ENCODE results near the gene GAR1. TPM values are rescaled to one million over a fixed set of nuclear protein-coding genes. Genes with fewer than 3 reads are reported as not detected.

The GAR1 gene
- total and polyA plus RNA-seq, 2 experiments from 2014 or later: 5.9 to 42.7 TPM

DNA sequence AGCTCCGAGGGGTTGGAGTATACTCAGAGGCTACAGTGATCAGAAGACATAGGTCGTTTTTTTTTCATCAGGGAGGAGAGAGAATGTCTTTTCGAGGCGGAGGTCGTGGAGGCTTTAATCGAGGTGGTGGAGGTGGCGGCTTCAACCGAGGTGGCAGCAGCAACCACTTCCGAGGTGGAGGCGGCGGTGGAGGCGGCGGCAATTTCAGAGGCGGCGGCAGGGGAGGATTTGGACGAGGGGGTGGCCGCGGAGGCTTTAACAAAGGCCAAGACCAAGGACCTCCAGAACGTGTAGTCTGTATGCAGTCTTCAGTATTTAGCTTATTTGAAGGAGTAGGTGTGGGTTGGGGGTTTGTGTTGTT, 500 bp downstream of the GAR1 start:
- WGBS, 2 experiments (ENCODE audit: low coverage in 1 of 2, low lambda C conversion rate in 2 of 2, missing lambda C conversion rate in 2 of 2): 1% methylated on average over 18 to 19 of the region's 19 CpGs
- TF ChIP-seq EZH2phosphoT487 (IDR thresholded peaks at IDR 0.05; ENCODE audit: insufficient read depth, low read depth) (no peak), EZH2 (IDR thresholded peaks at IDR 0.05; ENCODE audit: insufficient read depth, poor library complexity, severe bottlenecking) (no peak)
- no peaks in the 10 kb centered on the region for H3K9me3 ChIP-seq (ENCODE audit: low read depth)
- peak overlapping the region; percentile 90 for H3K27ac ChIP-seq
- no peaks in the 10 kb centered on the region for H3K27me3 ChIP-seq (replicated peaks; ENCODE audit: insufficient read depth)
- H3K4me3 ChIP-seq: peak overlapping the region; percentile 99
- no peaks in the 10 kb centered on the region for H4K20me1 ChIP-seq (ENCODE audit: insufficient read depth)
- H3K4me2 ChIP-seq (ENCODE audit: unreplicated experiment): peak overlapping the region; percentile 95
- peaks cover 16% of the 10 kb centered on the region for H3K4me1 ChIP-seq (ENCODE audit: insufficient read depth)
- in situ Hi-C loops (cut with MboI): loop anchor here (10.0 to 25.0 kb wide), 2 partner anchors 391 to 979 kb away; no protein-coding TSS in a partner anchor
- peaks cover 15% of the 10 kb centered on the region for H3K36me3 ChIP-seq (ENCODE audit: low read depth)
- peaks cover 56% of the 10 kb centered on the region for H3K79me2 ChIP-seq (ENCODE audit: insufficient read depth)
- H3F3A ChIP-seq (ENCODE audit: insufficient read depth): no peaks in the 10 kb centered on the region
- H3K9ac ChIP-seq: peak overlapping the region; percentile 97
- H3K9me2 ChIP-seq (ENCODE audit: insufficient read depth): no peaks in the 10 kb centered on the region
- H2AFZ ChIP-seq: peak overlapping the region; percentile 96
- DNase-seq: peak; percentile 56

DNA sequence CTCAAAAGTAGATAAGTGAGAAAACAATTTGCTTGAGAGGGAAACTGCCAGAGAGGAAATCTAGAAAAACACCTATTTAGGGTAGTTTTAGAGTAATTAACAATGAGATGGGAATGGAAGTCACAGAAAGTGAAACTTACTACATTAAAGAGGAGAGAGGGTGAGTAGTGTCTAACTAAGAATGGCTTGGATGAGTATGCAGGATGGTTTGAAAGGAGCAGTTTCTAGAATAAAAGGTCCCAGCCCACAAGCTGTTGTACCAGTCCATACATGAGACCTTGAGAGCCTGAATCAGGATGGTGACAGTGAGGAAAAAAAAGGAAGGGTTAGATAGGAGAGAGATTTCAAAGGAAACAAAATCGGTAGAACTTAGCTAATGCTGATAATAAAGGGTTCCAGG, 1.3 kb downstream of the GAR1 start:
- no peak overlapping the region for H2AFZ ChIP-seq
- H3K9ac ChIP-seq: peak overlapping the region; percentile 97
- no peak overlapping the region for H3K27ac ChIP-seq
- peaks cover 63% of the 10 kb centered on the region for H3K79me2 ChIP-seq (ENCODE audit: insufficient read depth)
- no peaks in the 10 kb centered on the region for H3K27me3 ChIP-seq (replicated peaks; ENCODE audit: insufficient read depth)
- in situ Hi-C loops (cut with MboI): loop anchor here (10.0 to 25.0 kb wide), 2 partner anchors 392 to 980 kb away; no protein-coding TSS in a partner anchor
- peak; percentile 23 for DNase-seq
- peaks cover 15% of the 10 kb centered on the region for H3K36me3 ChIP-seq (ENCODE audit: low read depth)
- H3K4me2 ChIP-seq (ENCODE audit: unreplicated experiment): peak overlapping the region; percentile 95
- WGBS, 2 experiments (ENCODE audit: low coverage in 1 of 2, low lambda C conversion rate in 2 of 2, missing lambda C conversion rate in 2 of 2): 48 to 62% methylated on average over 1 of the region's 1 CpG
- H4K20me1 ChIP-seq (ENCODE audit: insufficient read depth): no peaks in the 10 kb centered on the region
- no peaks in the 10 kb centered on the region for H3K9me2 ChIP-seq (ENCODE audit: insufficient read depth)
- peak overlapping the region; percentile 99 for H3K4me3 ChIP-seq
- no peaks in the 10 kb centered on the region for H3F3A ChIP-seq (ENCODE audit: insufficient read depth)
- H3K4me1 ChIP-seq (ENCODE audit: insufficient read depth): peaks cover 16% of the 10 kb centered on the region
- TF ChIP-seq EZH2phosphoT487 (IDR thresholded peaks at IDR 0.05; ENCODE audit: insufficient read depth, low read depth) (no peak), EZH2 (IDR thresholded peaks at IDR 0.05; ENCODE audit: insufficient read depth, poor library complexity, severe bottlenecking) (no peak)
- no peaks in the 10 kb centered on the region for H3K9me3 ChIP-seq (ENCODE audit: low read depth)

DNA sequence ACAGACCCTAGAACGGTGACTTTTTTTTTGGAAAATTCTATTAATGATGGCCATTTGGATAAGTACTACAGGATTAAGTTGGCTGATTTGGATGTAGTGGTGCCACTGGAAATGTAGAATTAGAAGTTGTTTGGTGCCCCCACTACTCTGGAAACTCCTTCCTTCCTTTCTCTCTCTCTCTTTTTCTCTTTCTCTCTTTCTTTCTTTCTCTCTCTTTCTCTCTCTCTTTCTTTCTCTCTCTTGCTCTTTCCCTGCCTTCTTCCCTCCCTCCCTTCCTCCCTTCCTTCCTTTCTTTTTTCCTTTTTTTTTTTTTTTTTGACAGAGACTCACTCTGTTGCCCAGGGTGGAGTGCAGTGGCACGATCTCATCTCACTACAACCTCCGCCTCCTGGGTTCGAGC, 2.7 kb downstream of the GAR1 start:
- in situ Hi-C loops (cut with MboI): loop anchor here (10.0 to 25.0 kb wide), 2 partner anchors 393 to 981 kb away; no protein-coding TSS in a partner anchor
- no peak overlapping the region for H2AFZ ChIP-seq
- no peaks in the 10 kb centered on the region for H4K20me1 ChIP-seq (ENCODE audit: insufficient read depth)
- H3K4me3 ChIP-seq: no peak overlapping the region
- H3K27ac ChIP-seq: no peak overlapping the region
- no peak overlapping the region for H3K4me2 ChIP-seq (ENCODE audit: unreplicated experiment)
- no peaks in the 10 kb centered on the region for H3F3A ChIP-seq (ENCODE audit: insufficient read depth)
- H3K36me3 ChIP-seq (ENCODE audit: low read depth): peaks cover 25% of the 10 kb centered on the region
- no peaks in the 10 kb centered on the region for H3K27me3 ChIP-seq (replicated peaks; ENCODE audit: insufficient read depth)
- H3K9ac ChIP-seq: no peak overlapping the region
- no peaks in the 10 kb centered on the region for H3K9me2 ChIP-seq (ENCODE audit: insufficient read depth)
- TF ChIP-seq EZH2 (IDR thresholded peaks at IDR 0.05; ENCODE audit: insufficient read depth, poor library complexity, severe bottlenecking) (no peak), EZH2phosphoT487 (IDR thresholded peaks at IDR 0.05; ENCODE audit: insufficient read depth, low read depth) (no peak)
- H3K9me3 ChIP-seq (ENCODE audit: low read depth): no peaks in the 10 kb centered on the region
- 83 to 88% methylated on average over 4 of the region's 4 CpGs for WGBS, 2 experiments (ENCODE audit: low coverage in 1 of 2, low lambda C conversion rate in 2 of 2, missing lambda C conversion rate in 2 of 2)
- DNase-seq: no peak
- H3K79me2 ChIP-seq (ENCODE audit: insufficient read depth): peaks cover 63% of the 10 kb centered on the region
- H3K4me1 ChIP-seq (ENCODE audit: insufficient read depth): peaks cover 16% of the 10 kb centered on the region

DNA sequence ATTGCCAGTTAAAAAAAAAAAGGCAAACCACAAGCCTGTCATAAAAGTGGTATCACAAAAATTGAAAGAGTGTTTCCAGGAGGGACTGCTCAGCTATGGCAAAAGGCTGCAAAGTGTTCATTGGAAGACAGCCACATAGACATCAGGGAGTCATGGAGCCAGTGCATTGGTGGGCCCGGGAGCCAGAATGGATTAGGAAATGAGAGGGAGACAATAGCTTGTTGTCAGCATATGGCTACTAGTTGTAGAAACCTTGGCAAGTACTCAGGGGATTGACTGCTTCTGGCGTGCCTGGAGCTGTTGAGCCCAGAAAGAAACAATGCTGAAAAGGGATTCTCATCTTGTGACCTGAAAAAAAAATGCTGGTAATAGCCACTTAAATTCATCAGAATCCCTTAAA, 5.0 kb downstream of the GAR1 start:
- Histone ChIP-seq H3K9me2 (ENCODE audit: insufficient read depth) (no peaks in the 10 kb centered on the region), H3F3A (ENCODE audit: insufficient read depth) (peaks cover 10% of the 10 kb centered on the region; the same call in 1 of the 2 replicates), H2AFZ (no peak overlapping the region), H3K4me1 (ENCODE audit: insufficient read depth) (peaks cover 16% of the 10 kb centered on the region), H3K27me3 (replicated peaks; ENCODE audit: insufficient read depth) (no peaks in the 10 kb centered on the region), H3K9me3 (ENCODE audit: low read depth) (no peaks in the 10 kb centered on the region), H3K4me2 (ENCODE audit: unreplicated experiment) (no peak overlapping the region), H3K4me3 (no peak overlapping the region), H4K20me1 (ENCODE audit: insufficient read depth) (no peaks in the 10 kb centered on the region), H3K27ac (no peak overlapping the region; the same call in 1 of the 2 replicates), H3K79me2 (ENCODE audit: insufficient read depth) (peaks cover 61% of the 10 kb centered on the region), H3K36me3 (ENCODE audit: low read depth) (peaks cover 47% of the 10 kb centered on the region), H3K9ac (no peak overlapping the region)
- peak; percentile 56 for DNase-seq
- in situ Hi-C loops (cut with MboI): loop anchor here (25.0 kb wide), 1 partner anchor 983 kb away; no protein-coding TSS in a partner anchor
- 27 to 33% methylated on average over 2 of the region's 2 CpGs for WGBS, 2 experiments (ENCODE audit: low coverage in 1 of 2, low lambda C conversion rate in 2 of 2, missing lambda C conversion rate in 2 of 2)
- TF ChIP-seq EZH2phosphoT487 (IDR thresholded peaks at IDR 0.05; ENCODE audit: insufficient read depth, low read depth) (no peak), EZH2 (IDR thresholded peaks at IDR 0.05; ENCODE audit: insufficient read depth, poor library complexity, severe bottlenecking) (no peak)

All from GM23248 (cell line).